GM23248 (cell line): Measurements from ENCODE around the gene RIN1.

Experiments
- EZH2 ChIP-seq: fragments of 200-600 bp; sonication (generic); IDR thresholded peaks from 2 replicates; pipeline ENCODE4 v1.6.1; 2018; ENCODE audit warnings: antibody characterized with exemption, mild to moderate bottlenecking; ENCODE audit not compliant: insufficient read depth, poor library complexity, severe bottlenecking
- EZH2phosphoT487 ChIP-seq: fragments of 200-600 bp; sonication (generic); IDR thresholded peaks from 2 replicates; pipeline ENCODE4 v1.6.1; 2018; ENCODE audit warnings: antibody characterized with exemption, moderate library complexity, mild to moderate bottlenecking, low read depth; ENCODE audit not compliant: insufficient read depth

GRCh38 chr11:66339686-66340483 is 3.7 kb upstream of the RIN1 start:
- no peak for TF ChIP-seq EZH2
- no peak for TF ChIP-seq EZH2phosphoT487
